Psoas muscle (tissue), 8 donors: ENCODE measurements around the gene GOT1. TPM values are rescaled to one million over a fixed set of nuclear protein-coding genes. Genes with fewer than 3 reads are reported as not detected.

Experiments used
- ATAC-seq, 4 donors: fragments of 200-7000 bp; cut with Tn5 transposase; one replicate each; pipeline ENCODE4 v1.9.1; 2020; ENCODE audit warnings: moderate library complexity in 3 of 4, mild to moderate bottlenecking in 2 of 4
- DNase-seq, 2 donors: peaks; one replicate each; pipeline ENCODE4 v3.0.0-alpha.2; 2020
- H3K27ac ChIP-seq: fragments of 200-600 bp; one replicate; pipeline ENCODE4 v1.8.0; 2022
- H3K27me3 ChIP-seq, 3 donors: fragments of 200-600 bp in 1 of 3; one replicate each; pipeline versions ENCODE4 v1.6.1 to v1.8.0; 2013 to 2022; ENCODE audit warnings: low read length in 2 of 3, mild to moderate bottlenecking in 2 of 3, moderate library complexity in 1 of 3; ENCODE audit not compliant: insufficient read depth in 3 of 3
- H3K36me3 ChIP-seq, 2 donors: fragments of 200-600 bp in 1 of 2; one replicate each; pipeline versions ENCODE4 v1.6.1 to v1.8.0; 2013 to 2022; ENCODE audit warnings: low read depth in 1 of 2, mild to moderate bottlenecking in 1 of 2, moderate library complexity in 1 of 2; ENCODE audit not compliant: insufficient read depth in 1 of 2
- H3K4me1 ChIP-seq: fragments of 200-600 bp; one replicate; pipeline ENCODE4 v1.8.0; 2022
- H3K4me3 ChIP-seq: fragments of 200-600 bp; one replicate; pipeline ENCODE4 v1.8.0; 2022; ENCODE audit warnings: mild to moderate bottlenecking
- H3K9me3 ChIP-seq: fragments of 200-600 bp; one replicate; pipeline ENCODE4 v1.8.0; 2022
- WGBS, 3 donors: extraction: QIAGEN DNeasy Blood & Tissue Kit; methylation state at CpG; one replicate each; pipeline versions ENCODE4 v1.1.6 to v1.1.7; 2013; 5-methylcytosine and 5-hydroxymethylcytosine counted together
- intact Hi-C, 2 donors: fragments of 100-400 bp; cut with DNase I; formaldehyde crosslinking; loops; one replicate each; pipeline versions ENCODE4 v1.11.0 to v1.14.2; 2022
- polyA plus RNA-seq, 3 donors: library from polyadenylated mRNA; stranded (reverse); fragments of 200-250 nt; gene quantifications; one replicate each; pipeline ENCODE4 v1.2.3, GENCODE V29; 2013
- total RNA-seq, 4 donors: library from RNA; stranded (reverse); fragmentation: NEBNext Ultra II Directional in 2 of 4; extraction: Animal tissue kit (Norgen Biotek cat#: 25700) in 2 of 4; gene quantifications; one replicate each; pipeline versions ENCODE4 v1.2.1 to v1.2.4, GENCODE V29; 2021 to 2023
- TF ChIP-seq, protein P1 (sequence below): fragments of 200-600 bp; IDR thresholded peaks from one replicate; pipeline ENCODE4 v1.8.0; 2022; ENCODE audit warnings: antibody characterized with exemption
- donor health status: healthy with polysubstance abuse.
- donor health status: DM: no; HTN: no; CAD: no; lungs with moderate emphysema.
- donor health status: Bipolar disorder and iron deficiency.
- donor health status: healthy.
- donor health status: DM: yes; HTN: yes; CAD: no.
- donor health status: DM: no; HTN: no; CAD: no.
- donor health status: DM: no; HTN: no; CAD: no.
- donor health status: DM: yes; HTN: yes; CAD: no.

The GOT1 gene
- total and polyA plus RNA-seq, 7 donors = 87.7 to 381 (median 208) TPM

- Histone ChIP-seq H3K27ac (no peak overlapping the region), H3K9me3 (no peaks in the 10 kb centered on the region), H3K36me3 (no peaks in the 10 kb centered on the region), H3K4me3 (no peak overlapping the region), H3K27me3 (peaks cover 0 to 8% (median 0%) of the 10 kb centered on the region in 3 donors), H3K4me1 (no peaks in the 10 kb centered on the region)
- ATAC-seq (no peak), DNase-seq (no peak)
- intact Hi-C loops = no loop called here
- TF ChIP-seq, protein P1, sequence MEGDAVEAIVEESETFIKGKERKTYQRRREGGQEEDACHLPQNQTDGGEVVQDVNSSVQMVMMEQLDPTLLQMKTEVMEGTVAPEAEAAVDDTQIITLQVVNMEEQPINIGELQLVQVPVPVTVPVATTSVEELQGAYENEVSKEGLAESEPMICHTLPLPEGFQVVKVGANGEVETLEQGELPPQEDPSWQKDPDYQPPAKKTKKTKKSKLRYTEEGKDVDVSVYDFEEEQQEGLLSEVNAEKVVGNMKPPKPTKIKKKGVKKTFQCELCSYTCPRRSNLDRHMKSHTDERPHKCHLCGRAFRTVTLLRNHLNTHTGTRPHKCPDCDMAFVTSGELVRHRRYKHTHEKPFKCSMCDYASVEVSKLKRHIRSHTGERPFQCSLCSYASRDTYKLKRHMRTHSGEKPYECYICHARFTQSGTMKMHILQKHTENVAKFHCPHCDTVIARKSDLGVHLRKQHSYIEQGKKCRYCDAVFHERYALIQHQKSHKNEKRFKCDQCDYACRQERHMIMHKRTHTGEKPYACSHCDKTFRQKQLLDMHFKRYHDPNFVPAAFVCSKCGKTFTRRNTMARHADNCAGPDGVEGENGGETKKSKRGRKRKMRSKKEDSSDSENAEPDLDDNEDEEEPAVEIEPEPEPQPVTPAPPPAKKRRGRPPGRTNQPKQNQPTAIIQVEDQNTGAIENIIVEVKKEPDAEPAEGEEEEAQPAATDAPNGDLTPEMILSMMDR = no peak
- WGBS, 3 donors = 72 to 74% (median 72%) methylated on average over 2 of the region's 2 CpGs
Observed at GRCh38 chr10:99366666-99367065, 63.8 kb downstream of the GOT1 start.

DNA sequence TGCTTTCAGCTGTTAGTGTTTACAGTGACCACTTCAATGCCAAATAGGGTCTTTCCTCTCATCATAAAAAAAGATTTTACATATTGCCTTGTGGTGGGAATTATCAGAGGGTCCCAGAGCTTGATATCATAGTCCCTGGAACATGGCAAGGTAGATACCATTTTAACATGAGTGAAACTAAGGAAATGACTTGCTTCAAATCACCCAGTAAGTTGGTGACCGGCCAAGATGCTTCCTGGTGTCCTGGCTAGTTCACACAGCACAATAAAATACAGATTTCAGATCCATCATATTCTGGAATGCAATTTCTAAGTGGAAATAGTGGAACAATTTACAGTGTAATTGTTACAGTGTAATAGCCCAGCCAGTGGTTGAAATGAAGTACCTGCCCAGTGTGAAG is 64.7 kb downstream of the GOT1 start:
- H3K36me3 ChIP-seq = no peaks in the 10 kb centered on the region
- H3K4me1 ChIP-seq = no peaks in the 10 kb centered on the region
- 66 to 77% (median 67%) methylated on average over 1 of the region's 1 CpG for WGBS, 3 donors
- H3K4me3 ChIP-seq = no peak overlapping the region
- TF ChIP-seq, protein P1 = no peak
- no peak for ATAC-seq
- no peak for DNase-seq
- intact Hi-C loops = no loop called here
- peaks cover 0 to 5% (median 0%) of the 10 kb centered on the region in 3 donors for H3K27me3 ChIP-seq
- H3K27ac ChIP-seq = no peak overlapping the region
- no peaks in the 10 kb centered on the region for H3K9me3 ChIP-seq

GRCh38 chr10:99365311-99365710 is 65.1 kb downstream of the GOT1 start:
- TF ChIP-seq, protein P1 = no peak
- Histone ChIP-seq H3K4me3 (no peak overlapping the region), H3K9me3 (no peaks in the 10 kb centered on the region), H3K4me1 (no peaks in the 10 kb centered on the region), H3K27me3 (peaks cover 0 to 5% (median 0%) of the 10 kb centered on the region in 3 donors), H3K36me3 (no peaks in the 10 kb centered on the region), H3K27ac (no peak overlapping the region)
- no peak for ATAC-seq
- no peak for DNase-seq
- intact Hi-C loops = no loop called here
- 30 to 44% (median 43%) methylated on average over 1 of the region's 1 CpG for WGBS, 3 donors

- no peak overlapping the region for H3K27ac ChIP-seq
- intact Hi-C loops = no loop called here
- ATAC-seq (no peak), DNase-seq (no peak)
- H3K36me3 ChIP-seq = no peaks in the 10 kb centered on the region
- 80 to 85% (median 81%) methylated on average over 4 of the region's 4 CpGs for WGBS, 3 donors
- TF ChIP-seq, protein P1 = no peak
- H3K4me3 ChIP-seq = no peak overlapping the region
- no peaks in the 10 kb centered on the region for H3K4me1 ChIP-seq
- H3K9me3 ChIP-seq = no peaks in the 10 kb centered on the region
- H3K27me3 ChIP-seq = peaks cover 0 to under 1% (median 0%) of the 10 kb centered on the region in 3 donors
Observed at GRCh38 chr10:99364125-99364524, 66.3 kb downstream of the GOT1 start.

- DNase-seq = no peak
- H3K4me1 ChIP-seq = no peaks in the 10 kb centered on the region
- H3K4me3 ChIP-seq = no peak overlapping the region
- intact Hi-C loops = no loop called here
- no peaks in the 10 kb centered on the region for H3K9me3 ChIP-seq
- 67 to 69% (median 68%) methylated on average over 5 of the region's 5 CpGs for WGBS, 3 donors
- H3K27ac ChIP-seq = no peak overlapping the region
- TF ChIP-seq, protein P1 = no peak
- no peak for ATAC-seq
- no peaks in the 10 kb centered on the region for H3K27me3 ChIP-seq
- H3K36me3 ChIP-seq = no peaks in the 10 kb centered on the region
Observed at GRCh38 chr10:99360934-99361333, 69.5 kb downstream of the GOT1 start.
